Measurements from ENCODE around the gene CCDC73.

GRCh38 chr11:32830413-32830738, 35.9 kb upstream of the CCDC73 start:
- no peak for TF ChIP-seq SUZ12 (IDR thresholded peaks at IDR 0.05; ENCODE audit: extremely low read depth, insufficient read depth, insufficient read length)
- TF ChIP-seq YY1 (IDR thresholded peaks at IDR 0.05; ENCODE audit: insufficient read depth, insufficient read length), result no peak
